D721Med (cell line): ENCODE measurements around the gene DNAH17.

Source experiments
- DNase-seq: peaks from one replicate; pipeline ENCODE4 v3.0.0; 2011; ENCODE audit warnings: low spot score; ENCODE audit not compliant: insufficient read length
- FAIRE-seq: peaks from 2 replicates; lab custom pipeline; 2011; peaks lifted over from hg19 to GRCh38; lab: Jason Lieb, UNC
- TF ChIP-seq, protein P1 (sequence below): IDR thresholded peaks from 2 replicates; pipeline ENCODE4 v1.5.1; 2012; ENCODE audit warnings: mild to moderate bottlenecking, control low read depth; ENCODE audit not compliant: insufficient read depth; ENCODE audit errors: missing control alignments

Gene DNAH17

DNA sequence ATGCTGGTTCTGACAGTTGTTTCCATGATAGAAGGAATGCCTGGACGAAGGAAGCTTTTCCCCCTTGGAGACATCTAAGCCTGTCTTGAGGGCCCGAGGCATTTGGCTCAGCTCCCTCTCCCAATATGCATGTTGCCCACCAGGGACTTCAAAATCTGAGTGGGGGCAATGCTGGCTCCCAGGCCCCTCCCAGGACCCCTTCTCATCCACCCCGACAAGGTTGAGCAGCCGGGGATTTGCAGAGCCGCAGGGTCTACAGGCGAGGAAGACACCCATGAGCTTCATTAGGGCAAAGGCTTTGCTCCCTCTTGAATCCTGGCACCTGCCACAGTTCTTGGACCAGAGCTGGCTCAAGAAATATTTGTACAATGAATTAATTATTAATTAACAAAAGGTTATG, 25.1 kb upstream of the DNAH17 start:
- DNase-seq (no peak), FAIRE-seq (no peak)
- TF ChIP-seq, protein P1, sequence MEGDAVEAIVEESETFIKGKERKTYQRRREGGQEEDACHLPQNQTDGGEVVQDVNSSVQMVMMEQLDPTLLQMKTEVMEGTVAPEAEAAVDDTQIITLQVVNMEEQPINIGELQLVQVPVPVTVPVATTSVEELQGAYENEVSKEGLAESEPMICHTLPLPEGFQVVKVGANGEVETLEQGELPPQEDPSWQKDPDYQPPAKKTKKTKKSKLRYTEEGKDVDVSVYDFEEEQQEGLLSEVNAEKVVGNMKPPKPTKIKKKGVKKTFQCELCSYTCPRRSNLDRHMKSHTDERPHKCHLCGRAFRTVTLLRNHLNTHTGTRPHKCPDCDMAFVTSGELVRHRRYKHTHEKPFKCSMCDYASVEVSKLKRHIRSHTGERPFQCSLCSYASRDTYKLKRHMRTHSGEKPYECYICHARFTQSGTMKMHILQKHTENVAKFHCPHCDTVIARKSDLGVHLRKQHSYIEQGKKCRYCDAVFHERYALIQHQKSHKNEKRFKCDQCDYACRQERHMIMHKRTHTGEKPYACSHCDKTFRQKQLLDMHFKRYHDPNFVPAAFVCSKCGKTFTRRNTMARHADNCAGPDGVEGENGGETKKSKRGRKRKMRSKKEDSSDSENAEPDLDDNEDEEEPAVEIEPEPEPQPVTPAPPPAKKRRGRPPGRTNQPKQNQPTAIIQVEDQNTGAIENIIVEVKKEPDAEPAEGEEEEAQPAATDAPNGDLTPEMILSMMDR: no peak

DNA sequence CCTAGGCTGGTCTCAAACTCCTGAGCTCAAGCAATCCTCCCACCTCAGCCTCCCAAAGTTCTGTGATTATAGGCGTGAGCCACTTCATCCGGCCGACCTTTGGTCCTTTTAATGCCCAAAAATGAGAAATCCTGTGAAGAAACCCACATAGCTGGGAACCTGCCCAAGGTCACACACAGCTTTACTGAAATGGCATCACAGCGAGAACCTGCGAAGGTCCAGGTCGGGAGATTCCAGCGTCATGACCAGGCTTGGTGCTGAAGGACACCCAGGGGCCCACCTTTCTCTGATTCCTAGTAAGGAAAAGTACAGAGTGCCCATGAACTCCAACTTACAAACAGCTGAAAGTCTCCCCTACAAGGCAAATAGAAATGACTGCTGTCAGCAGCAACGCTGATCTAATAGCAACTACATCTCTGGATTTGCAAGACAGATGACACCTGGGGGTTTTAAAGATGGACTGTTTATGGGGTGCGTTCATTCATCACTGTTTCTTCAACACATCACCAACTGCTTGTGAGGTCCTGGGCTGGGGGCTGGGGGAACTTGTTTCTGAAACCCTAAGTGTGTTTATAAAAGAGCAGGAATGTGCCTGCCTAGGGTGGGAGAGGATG, 24.5 kb upstream of the DNAH17 start:
- no peak for FAIRE-seq
- DNase-seq: no peak
- TF ChIP-seq, protein P1: no peak

DNA sequence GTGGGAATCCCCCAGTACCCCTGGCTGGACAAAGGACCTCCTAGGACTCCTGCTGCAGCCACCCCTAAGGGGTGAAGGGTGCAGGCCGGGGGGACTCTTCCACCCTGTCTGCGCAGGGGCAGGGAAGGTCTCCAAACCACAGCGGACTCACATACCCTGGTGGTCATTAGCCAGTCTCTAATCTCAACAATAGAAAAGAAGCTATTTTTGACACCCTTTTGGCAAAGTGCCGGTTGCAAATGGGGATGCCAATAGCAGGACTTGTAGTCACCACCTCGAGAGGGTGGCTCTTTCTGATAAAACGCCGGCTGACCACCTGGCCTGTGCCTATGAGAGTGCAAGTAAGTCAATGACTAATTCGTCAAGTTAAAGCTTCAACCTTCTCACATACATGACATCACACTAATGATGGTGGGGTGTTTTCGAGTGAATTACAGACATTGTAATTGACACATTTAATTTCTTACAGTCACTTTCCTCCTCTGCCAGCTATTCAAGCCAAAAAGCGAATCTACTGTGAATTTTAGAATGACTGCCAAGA, 23.1 kb upstream of the DNAH17 start:
- DNase-seq (no peak), FAIRE-seq (no peak)
- TF ChIP-seq, protein P1: no peak

DNA sequence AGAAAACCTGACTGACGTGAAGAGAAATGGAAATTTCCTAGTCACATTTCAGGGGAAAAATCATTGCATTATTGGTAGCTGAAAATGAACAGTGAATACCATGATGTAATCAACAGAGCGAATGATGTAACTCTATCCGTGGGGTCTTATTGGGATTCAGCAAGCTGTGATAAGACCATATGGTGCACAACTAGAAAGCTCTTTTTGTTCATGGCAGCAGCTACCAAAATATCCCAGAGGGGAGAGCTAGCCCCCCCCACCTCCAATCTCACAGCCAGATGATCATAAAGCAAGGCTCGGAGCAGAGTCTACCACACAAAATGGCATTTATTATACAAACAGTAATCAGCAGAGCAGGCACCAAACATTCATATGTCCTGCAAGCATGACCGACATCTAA, 22.2 kb upstream of the DNAH17 start:
- TF ChIP-seq, protein P1: no peak
- FAIRE-seq: no peak
- no peak for DNase-seq

DNA sequence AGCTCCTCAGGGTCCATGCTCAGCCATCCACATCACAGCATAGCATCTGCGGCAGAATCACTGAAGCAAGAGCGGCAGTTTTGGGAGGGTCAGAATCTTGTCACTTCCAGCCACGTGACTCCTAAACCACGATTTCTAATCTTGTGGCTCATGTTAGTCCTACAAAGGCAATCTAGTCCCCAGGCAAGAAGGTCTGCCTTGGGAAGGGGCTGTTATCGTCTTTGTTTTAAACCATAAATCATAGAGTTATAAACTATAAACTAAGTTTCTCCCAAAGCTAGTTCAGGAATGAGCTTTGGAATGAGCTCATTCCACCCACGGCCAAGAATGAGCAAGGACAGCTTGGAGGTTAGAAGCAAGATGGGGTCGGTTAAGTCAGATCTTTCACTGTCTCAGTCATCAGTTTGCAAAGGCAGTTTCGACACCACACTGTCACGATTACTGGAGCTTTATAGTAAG, 20.8 kb upstream of the DNAH17 start:
- FAIRE-seq (no peak), DNase-seq (no peak)
- TF ChIP-seq, protein P1: no peak

DNA sequence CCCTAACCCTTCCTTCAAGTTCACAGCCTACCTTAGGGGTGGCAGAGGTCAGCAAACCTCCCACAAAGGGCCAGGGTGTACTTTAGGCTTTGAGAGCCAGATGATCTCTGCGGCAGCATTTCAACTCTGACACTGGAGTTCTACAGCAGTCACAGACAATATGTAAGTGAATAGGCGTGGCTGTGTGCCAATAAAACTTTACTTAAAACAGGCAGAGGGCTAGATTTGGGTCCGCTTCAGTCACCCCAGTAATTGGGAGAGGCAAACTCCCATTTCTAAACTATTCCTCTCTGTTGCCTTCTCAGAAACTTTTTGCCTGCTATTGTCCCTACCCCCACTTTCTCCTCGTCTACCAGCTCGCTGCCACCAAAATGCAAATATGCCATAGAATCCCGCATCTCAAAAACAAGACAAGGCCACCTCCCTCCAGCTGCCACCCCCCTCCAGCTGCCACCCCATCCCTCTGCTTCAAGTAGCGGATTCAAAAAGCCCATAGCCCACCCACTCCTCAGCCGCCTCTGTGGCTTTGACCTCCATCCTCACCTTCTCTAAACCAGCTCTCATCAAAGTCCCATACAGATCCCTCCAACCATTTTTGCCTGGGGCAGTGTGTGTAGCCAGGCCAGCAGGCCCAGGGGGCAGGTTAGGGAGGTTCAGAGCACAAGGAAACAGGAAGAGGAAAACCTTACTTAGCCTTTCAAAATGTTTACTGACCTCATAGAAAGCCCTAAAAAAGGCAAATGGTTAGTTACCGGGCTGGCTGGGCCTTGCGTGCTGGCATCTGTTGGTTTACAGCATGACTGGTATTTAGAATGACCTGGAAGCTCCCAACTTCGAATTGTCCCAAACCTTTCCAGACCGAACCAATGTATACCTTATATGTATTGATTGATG, 19.9 kb upstream of the DNAH17 start:
- DNase-seq (no peak), FAIRE-seq (no peak)
- TF ChIP-seq, protein P1: no peak
